MM.1S (cell line): ENCODE data around the gene FBXL20.

Experiments used
- DNase-seq: peaks from one replicate; pipeline ENCODE4 v3.0.0-alpha.2; 2015
- H2AFZ ChIP-seq: fragments of 300-600 bp; sonication (generic); 2 replicates; pipeline ENCODE4 v1.6.0; 2016; ENCODE audit warnings: antibody characterized with exemption, low read length
- H3F3A ChIP-seq: fragments of 300-600 bp; sonication (generic); 2 replicates; pipeline ENCODE4 v1.6.1; 2016; ENCODE audit warnings: mild to moderate bottlenecking, antibody characterized with exemption, low read length, moderate library complexity, mixed read lengths; ENCODE audit not compliant: insufficient read depth
- H3K27ac ChIP-seq: fragments of 300-600 bp; sonication (generic); 2 replicates; pipeline ENCODE4 v1.5.1; 2016; ENCODE audit warnings: mild to moderate bottlenecking, low read length
- H3K27me3 ChIP-seq: fragments of 300-600 bp; sonication (generic); replicated peaks from 2 replicates; pipeline ENCODE4 v1.6.0; 2016; ENCODE audit warnings: low read length; ENCODE audit not compliant: insufficient read depth
- H3K36me3 ChIP-seq: fragments of 300-600 bp; sonication (generic); replicated peaks from 2 replicates; pipeline ENCODE4 v1.6.1; 2016; ENCODE audit warnings: mild to moderate bottlenecking, low read length, mixed read lengths; ENCODE audit not compliant: insufficient read depth
- H3K4me1 ChIP-seq: fragments of 300-600 bp; sonication (generic); 2 replicates; pipeline ENCODE4 v1.6.1; 2016; ENCODE audit warnings: low read length, mixed read lengths
- H3K4me2 ChIP-seq: fragments of 300-600 bp; sonication (generic); 2 replicates; pipeline ENCODE4 v1.6.0; 2016; ENCODE audit warnings: low read depth, low read length
- H3K4me3 ChIP-seq: fragments of 300-600 bp; sonication (generic); 2 replicates; pipeline ENCODE4 v1.5.1; 2016; ENCODE audit warnings: low read length, mixed read lengths
- H3K79me2 ChIP-seq: fragments of 300-600 bp; sonication (generic); 2 replicates; pipeline ENCODE4 v1.6.1; 2016; ENCODE audit warnings: mixed run types, low read length, mixed read lengths
- H3K9ac ChIP-seq: fragments of 300-600 bp; sonication (generic); 2 replicates; pipeline ENCODE4 v1.6.1; 2016; ENCODE audit warnings: low read length, mixed read lengths
- H3K9me2 ChIP-seq: fragments of 300-600 bp; sonication (generic); replicated peaks from 2 replicates; pipeline ENCODE4 v1.6.1; 2016; ENCODE audit warnings: mild to moderate bottlenecking, low read length, mixed read lengths; ENCODE audit not compliant: insufficient read depth
- H3K9me3 ChIP-seq: fragments of 300-600 bp; sonication (generic); replicated peaks from 2 replicates; pipeline ENCODE4 v1.6.1; 2016; ENCODE audit warnings: mild to moderate bottlenecking, low read length, mixed read lengths; ENCODE audit not compliant: insufficient read depth
- H4K20me1 ChIP-seq: fragments of 300-600 bp; sonication (generic); 2 replicates; pipeline ENCODE4 v1.6.1; 2016; ENCODE audit warnings: mild to moderate bottlenecking, low read length, moderate library complexity, mixed read lengths; ENCODE audit not compliant: insufficient read depth
- CTCF ChIP-seq: fragments of 300-600 bp; sonication (generic); IDR thresholded peaks from 2 replicates; pipeline ENCODE4 v1.5.1; 2016; ENCODE audit warnings: antibody characterized with exemption, low read length, mixed read lengths
- EZH2 ChIP-seq: fragments of 300-600 bp; sonication (generic); optimal IDR thresholded peaks from 2 replicates; pipeline ENCODE3; 2017; ENCODE audit warnings: low read depth, mild to moderate bottlenecking, antibody characterized with exemption, low read length, mixed read lengths
- EZH2phosphoT487 ChIP-seq: fragments of 300-600 bp; sonication (generic); IDR thresholded peaks from 2 replicates; pipeline ENCODE4 v1.6.1; 2018; ENCODE audit warnings: antibody characterized with exemption, low read length

FBXL20 gene

GRCh38 chr17:39327109-39327508 lies 74.3 kb downstream of the FBXL20 start:
- DNase-seq = no peak

GRCh38 chr17:39325528-39326240 lies 75.7 kb downstream of the FBXL20 start:
- H3K4me2 ChIP-seq = no peak overlapping the region
- H3K79me2 ChIP-seq = no peaks in the 10 kb centered on the region
- no peak overlapping the region for H3K27ac ChIP-seq
- no peak for TF ChIP-seq EZH2phosphoT487
- TF ChIP-seq EZH2 = no peak
- no peak for TF ChIP-seq CTCF
- H3K4me3 ChIP-seq = no peak overlapping the region
- H3K27me3 ChIP-seq = no peaks in the 10 kb centered on the region
- H3K36me3 ChIP-seq = no peaks in the 10 kb centered on the region
- H3F3A ChIP-seq = no peaks in the 10 kb centered on the region
- no peaks in the 10 kb centered on the region for H3K4me1 ChIP-seq
- H3K9me2 ChIP-seq = no peaks in the 10 kb centered on the region
- no peak overlapping the region for H3K9ac ChIP-seq
- H2AFZ ChIP-seq = no peak overlapping the region
- no peaks in the 10 kb centered on the region for H4K20me1 ChIP-seq
- no peak for DNase-seq
- H3K9me3 ChIP-seq = no peaks in the 10 kb centered on the region

More at GRCh38 chr17:39327109-39327508, 74.3 kb downstream of the FBXL20 start:
- H3F3A ChIP-seq = no peaks in the 10 kb centered on the region
- H3K27me3 ChIP-seq = no peaks in the 10 kb centered on the region
- no peak overlapping the region for H3K9ac ChIP-seq
- no peaks in the 10 kb centered on the region for H4K20me1 ChIP-seq
- H3K4me2 ChIP-seq = no peak overlapping the region
- no peak overlapping the region for H2AFZ ChIP-seq
- no peak overlapping the region for H3K27ac ChIP-seq
- H3K9me2 ChIP-seq = no peaks in the 10 kb centered on the region
- H3K79me2 ChIP-seq = no peaks in the 10 kb centered on the region
- no peaks in the 10 kb centered on the region for H3K4me1 ChIP-seq
- no peak for TF ChIP-seq CTCF
- TF ChIP-seq EZH2 = no peak
- no peak for TF ChIP-seq EZH2phosphoT487
- no peaks in the 10 kb centered on the region for H3K9me3 ChIP-seq
- H3K4me3 ChIP-seq = no peak overlapping the region
- no peaks in the 10 kb centered on the region for H3K36me3 ChIP-seq

- TF ChIP-seq EZH2phosphoT487 (no peak), EZH2 (no peak), CTCF (no peak)
- H3K27me3 ChIP-seq = no peaks in the 10 kb centered on the region
- no peak for DNase-seq
- no peaks in the 10 kb centered on the region for H3K36me3 ChIP-seq
- no peak overlapping the region for H3K27ac ChIP-seq
- H3K4me2 ChIP-seq = no peak overlapping the region
- H3K9me3 ChIP-seq = no peaks in the 10 kb centered on the region
- no peaks in the 10 kb centered on the region for H3F3A ChIP-seq
- no peaks in the 10 kb centered on the region for H4K20me1 ChIP-seq
- no peak overlapping the region for H3K4me3 ChIP-seq
- H3K9me2 ChIP-seq = no peaks in the 10 kb centered on the region
- H2AFZ ChIP-seq = no peak overlapping the region
- H3K79me2 ChIP-seq = no peaks in the 10 kb centered on the region
- no peaks in the 10 kb centered on the region for H3K4me1 ChIP-seq
- no peak overlapping the region for H3K9ac ChIP-seq
These were observed 82.8 kb downstream of the FBXL20 start for GRCh38 chr17:39318636-39319035.
